ENCODE data around the gene CLIC3.

The CLIC3 gene

GRCh38 chr9:136979769-136980587 lies 16.4 kb downstream of the CLIC3 start:
- DNase-seq, result no peak

GRCh38 chr9:136978865-136979544 lies 17.4 kb downstream of the CLIC3 start:
- no peak for DNase-seq

GRCh38 chr9:136978073-136978864 lies 18.1 kb downstream of the CLIC3 start:
- DNase-seq, result peak; percentile 64

- no peak for DNase-seq
These were observed 18.7 kb downstream of the CLIC3 start for GRCh38 chr9:136977649-136978072.

- no peak for DNase-seq
These were observed 19.1 kb downstream of the CLIC3 start, which contains the start of gene PTGDS for GRCh38 chr9:136977223-136977622. TSS of gene PTGDS (plus strand) at chr9:136977504. CDS start at chr9:136977579, 75 bp downstream.

GRCh38 chr9:136975644-136976043 lies 20.7 kb downstream of the CLIC3 start:
- DNase-seq, result no peak

GRCh38 chr9:136974817-136975535 lies 21.4 kb downstream of the CLIC3 start:
- DNase-seq, result no peak

GRCh38 chr9:136973618-136974617 lies 22.4 kb downstream of the CLIC3 start:
- DNase-seq, result no peak

- DNase-seq, result no peak
These were observed 23.6 kb downstream of the CLIC3 start for GRCh38 chr9:136972743-136973142.

- no peak for DNase-seq
These were observed 24.0 kb downstream of the CLIC3 start for GRCh38 chr9:136972335-136972734.

GRCh38 chr9:136971746-136972145 lies 24.6 kb downstream of the CLIC3 start:
- DNase-seq, result no peak

- no peak for DNase-seq
These were observed 26.0 kb downstream of the CLIC3 start for GRCh38 chr9:136970361-136970760.

- DNase-seq, result no peak
These were observed 26.6 kb downstream of the CLIC3 start for GRCh38 chr9:136969774-136970173.

GRCh38 chr9:136969150-136969549 lies 27.2 kb downstream of the CLIC3 start:
- no peak for DNase-seq

GRCh38 chr9:136968333-136969127 lies 27.8 kb downstream of the CLIC3 start:
- DNase-seq, result no peak

- DNase-seq, result no peak
These were observed 30.4 kb downstream of the CLIC3 start for GRCh38 chr9:136965771-136966484.

GRCh38 chr9:136964833-136965422 lies 31.4 kb downstream of the CLIC3 start:
- no peak for DNase-seq

- no peak for DNase-seq
These were observed 32.1 kb downstream of the CLIC3 start for GRCh38 chr9:136964171-136964689.

- DNase-seq, result no peak
These were observed 32.6 kb downstream of the CLIC3 start for GRCh38 chr9:136963751-136964150.
